PFSK-1 (cell line): ENCODE data around the gene YDJC.

Experiments
- POLR2AphosphoS5 ChIP-seq: IDR thresholded peaks from 2 replicates; pipeline ENCODE4 v1.6.1; 2012; ENCODE audit warnings: low read depth, mild to moderate bottlenecking, control low read depth, low read length, moderate library complexity
- TF ChIP-seq, protein P1 (sequence below), 2 experiments: IDR thresholded peaks; 2 replicates each; pipeline versions ENCODE4 v1.6.1 to v1.8.0; 2011 to 2012; ENCODE audit warnings: low read depth in 2 of 2, low read length in 2 of 2, control low read depth in 1 of 2, inconsistent platforms in 1 of 2, mild to moderate bottlenecking in 1 of 2, moderate library complexity in 1 of 2; ENCODE audit not compliant: insufficient read depth in 1 of 2

DNA sequence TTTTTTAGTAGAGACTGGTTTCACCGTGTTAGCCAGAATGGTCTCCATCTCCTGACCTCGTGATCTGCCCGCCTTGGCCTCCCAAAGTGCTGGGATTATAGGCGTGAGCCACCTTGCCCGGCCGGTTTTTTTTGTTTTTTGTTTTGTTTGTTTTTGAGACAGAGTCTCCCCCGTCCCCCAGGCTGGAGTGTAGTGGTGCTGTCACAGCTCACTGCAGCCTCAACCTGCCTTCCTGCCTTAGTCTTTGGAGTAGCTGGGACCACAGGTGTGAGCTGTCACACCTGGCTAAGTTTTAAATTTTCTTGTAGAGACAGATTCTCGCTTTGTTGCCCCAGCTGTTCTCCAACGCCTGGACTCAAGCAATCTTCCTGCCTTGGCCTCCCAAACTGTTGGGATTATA, 39.2 kb upstream of the YDJC start:
- TF ChIP-seq, protein P1, sequence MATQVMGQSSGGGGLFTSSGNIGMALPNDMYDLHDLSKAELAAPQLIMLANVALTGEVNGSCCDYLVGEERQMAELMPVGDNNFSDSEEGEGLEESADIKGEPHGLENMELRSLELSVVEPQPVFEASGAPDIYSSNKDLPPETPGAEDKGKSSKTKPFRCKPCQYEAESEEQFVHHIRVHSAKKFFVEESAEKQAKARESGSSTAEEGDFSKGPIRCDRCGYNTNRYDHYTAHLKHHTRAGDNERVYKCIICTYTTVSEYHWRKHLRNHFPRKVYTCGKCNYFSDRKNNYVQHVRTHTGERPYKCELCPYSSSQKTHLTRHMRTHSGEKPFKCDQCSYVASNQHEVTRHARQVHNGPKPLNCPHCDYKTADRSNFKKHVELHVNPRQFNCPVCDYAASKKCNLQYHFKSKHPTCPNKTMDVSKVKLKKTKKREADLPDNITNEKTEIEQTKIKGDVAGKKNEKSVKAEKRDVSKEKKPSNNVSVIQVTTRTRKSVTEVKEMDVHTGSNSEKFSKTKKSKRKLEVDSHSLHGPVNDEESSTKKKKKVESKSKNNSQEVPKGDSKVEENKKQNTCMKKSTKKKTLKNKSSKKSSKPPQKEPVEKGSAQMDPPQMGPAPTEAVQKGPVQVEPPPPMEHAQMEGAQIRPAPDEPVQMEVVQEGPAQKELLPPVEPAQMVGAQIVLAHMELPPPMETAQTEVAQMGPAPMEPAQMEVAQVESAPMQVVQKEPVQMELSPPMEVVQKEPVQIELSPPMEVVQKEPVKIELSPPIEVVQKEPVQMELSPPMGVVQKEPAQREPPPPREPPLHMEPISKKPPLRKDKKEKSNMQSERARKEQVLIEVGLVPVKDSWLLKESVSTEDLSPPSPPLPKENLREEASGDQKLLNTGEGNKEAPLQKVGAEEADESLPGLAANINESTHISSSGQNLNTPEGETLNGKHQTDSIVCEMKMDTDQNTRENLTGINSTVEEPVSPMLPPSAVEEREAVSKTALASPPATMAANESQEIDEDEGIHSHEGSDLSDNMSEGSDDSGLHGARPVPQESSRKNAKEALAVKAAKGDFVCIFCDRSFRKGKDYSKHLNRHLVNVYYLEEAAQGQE (IDR thresholded peaks at IDR 0.05; ENCODE audit: insufficient read depth in 1 of 2, low read depth in 2 of 2, low read length in 2 of 2): no peak
- TF ChIP-seq POLR2AphosphoS5: no peak
